GM19395 (cell line): ENCODE results near the gene IL17RB.

Experiments
- ATAC-seq: cut with Tn5 transposase; IDR thresholded peaks from one replicate; pipeline ENCODE4 v1.9.1; 2021; ENCODE audit warnings: mild to moderate bottlenecking, moderate library complexity; ENCODE audit not compliant: unreplicated experiment

IL17RB gene

GRCh38 chr3:53828581-53828980 is 17.8 kb upstream of the IL17RB start:
- no peak for ATAC-seq

DNA sequence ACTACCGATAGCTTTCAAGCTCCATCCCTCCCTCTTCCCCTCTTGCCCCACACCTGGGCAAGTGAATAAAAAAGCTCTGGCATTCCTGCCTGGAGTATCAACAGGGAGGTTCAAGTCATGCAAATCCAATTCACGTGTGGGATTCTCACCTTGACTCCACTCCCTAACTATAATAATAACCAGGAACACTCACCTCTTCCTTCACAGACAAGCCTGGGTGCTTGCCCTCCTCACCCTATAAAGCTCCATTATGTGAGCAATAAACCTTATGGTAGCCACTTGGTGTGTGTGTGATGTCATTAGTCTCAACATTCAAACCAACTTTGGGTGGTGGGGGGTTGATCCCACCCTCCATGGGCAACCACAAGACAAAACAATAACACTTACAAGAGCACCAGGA is 16.8 kb upstream of the IL17RB start:
- ATAC-seq: no peak

- ATAC-seq: no peak
Measured at GRCh38 chr3:53830944-53831343, 15.4 kb upstream of the IL17RB start.

DNA sequence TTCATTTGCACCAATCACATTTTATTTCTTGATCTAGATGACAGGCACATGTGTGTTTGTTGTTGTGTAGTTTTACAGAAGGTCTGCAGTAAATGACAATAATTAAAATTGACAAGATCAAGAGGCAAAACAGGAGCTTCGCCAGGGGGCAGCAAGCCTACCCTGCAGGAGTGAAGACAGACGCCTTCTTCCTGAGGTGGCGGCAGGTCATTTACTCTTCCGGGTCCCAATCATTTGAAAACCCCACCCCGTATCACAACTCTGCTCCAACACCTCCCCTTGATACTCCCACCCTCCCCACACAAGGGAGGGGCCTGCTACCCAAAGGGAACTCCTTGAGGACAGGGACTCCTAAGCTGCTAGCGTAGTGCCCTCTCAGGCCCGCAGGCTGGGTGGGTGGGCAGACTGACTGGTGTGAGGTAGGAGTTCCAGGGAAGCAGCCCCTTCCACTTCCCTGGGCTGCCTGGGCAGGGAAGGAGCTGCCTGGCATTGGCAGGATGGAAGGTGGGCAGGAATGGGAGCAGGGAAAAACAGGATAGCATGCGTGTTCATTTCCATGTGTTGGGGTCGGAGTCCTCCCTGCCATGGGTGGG is 13.2 kb upstream of the IL17RB start:
- no peak for ATAC-seq

DNA sequence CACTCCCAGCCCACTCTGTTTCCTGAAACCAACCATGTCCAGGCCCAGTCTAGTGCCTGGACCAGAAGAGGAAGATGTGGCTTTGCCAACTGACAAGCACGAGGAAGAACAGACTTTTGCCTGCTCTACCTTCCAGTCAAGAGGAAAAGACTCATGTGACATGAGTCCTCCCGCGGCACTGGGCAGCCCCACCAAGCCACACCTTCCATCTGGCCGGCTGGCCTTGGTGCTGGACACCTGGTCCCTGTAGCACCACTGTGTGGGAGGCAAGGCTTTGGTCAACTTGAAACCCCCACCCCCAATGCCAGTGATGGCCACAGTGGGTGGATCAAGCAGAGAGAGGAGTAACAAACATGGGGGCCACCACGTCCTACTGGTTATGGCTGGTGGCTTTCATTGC is 12.7 kb upstream of the IL17RB start:
- ATAC-seq: no peak

- no peak for ATAC-seq
Measured at GRCh38 chr3:53834429-53835095, 11.8 kb upstream of the IL17RB start.

DNA sequence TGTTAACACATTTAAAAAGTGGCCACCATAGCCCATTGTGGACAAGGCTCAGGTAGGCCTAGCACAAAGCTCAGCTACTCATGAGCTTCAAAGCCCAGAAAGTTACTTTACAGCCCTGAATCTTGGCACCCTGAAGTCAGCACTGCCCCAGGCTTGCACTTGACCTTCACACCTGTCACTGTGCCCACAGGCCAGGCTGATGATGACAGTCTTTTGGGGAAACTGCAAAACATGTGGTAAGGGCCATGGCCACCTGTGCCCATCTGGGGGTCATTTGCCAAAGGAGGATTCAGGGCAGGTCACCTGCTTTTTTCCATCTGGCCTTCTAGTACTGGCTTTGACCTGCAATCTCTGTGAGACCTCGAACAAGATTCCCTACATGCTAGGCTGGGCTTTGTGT is 11.1 kb upstream of the IL17RB start:
- no peak for ATAC-seq

DNA sequence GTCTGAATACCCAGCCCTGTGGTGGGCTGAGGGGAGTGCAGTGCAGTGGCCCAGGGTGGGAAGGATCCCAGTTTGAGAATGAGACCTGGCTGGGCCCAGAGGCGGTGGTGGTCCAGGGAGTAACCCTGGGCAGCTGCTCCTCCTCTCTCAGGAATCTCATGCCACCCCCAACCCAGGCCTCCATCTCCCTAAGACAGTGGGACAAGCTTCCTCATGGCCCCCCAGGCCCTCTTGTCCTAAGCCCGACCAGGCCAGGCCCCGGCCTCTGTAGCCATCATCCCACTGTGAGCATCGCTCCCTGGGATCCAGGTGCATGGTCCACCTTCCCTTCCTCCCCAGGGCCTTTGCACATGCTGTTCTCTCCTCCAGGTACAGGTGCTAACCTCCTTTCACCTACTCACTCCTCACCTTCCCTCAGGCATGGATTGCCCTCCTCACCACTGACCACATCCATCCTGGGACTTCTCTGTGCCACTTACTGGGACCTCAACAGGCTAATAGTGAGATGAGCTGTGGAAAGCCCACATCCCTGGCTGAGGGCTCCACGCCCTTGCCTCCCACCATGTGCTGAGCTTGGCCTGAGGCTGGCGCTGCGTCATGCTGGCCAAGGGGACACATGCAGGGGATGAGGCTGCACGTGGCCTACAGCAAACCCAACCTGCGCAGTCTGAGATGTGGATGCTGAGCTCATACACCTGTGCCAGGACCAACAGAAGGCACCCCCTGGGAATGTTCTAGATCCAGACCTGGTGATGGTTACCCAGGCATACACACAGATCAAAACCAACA is 10.1 kb upstream of the IL17RB start:
- no peak for ATAC-seq

DNA sequence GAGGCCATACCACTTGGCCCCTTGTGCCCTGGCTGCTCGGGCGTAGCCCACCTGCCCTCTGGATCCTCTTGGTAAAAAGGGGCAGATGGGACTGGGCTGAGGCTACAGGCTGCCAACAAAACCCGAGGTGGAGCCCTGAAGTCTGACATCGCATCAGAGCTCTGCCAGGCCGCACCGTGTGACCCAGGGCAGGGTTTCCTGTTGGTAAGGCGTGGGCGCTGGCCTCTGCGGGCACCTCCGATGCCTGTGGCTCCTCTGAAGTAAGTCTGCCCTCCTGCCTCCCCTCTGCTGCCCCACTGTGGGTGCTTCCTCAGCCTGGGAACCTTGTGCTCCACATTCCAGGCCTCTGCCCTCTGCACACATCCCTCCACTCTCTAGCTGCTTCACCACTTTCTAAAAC is 9.0 kb upstream of the IL17RB start:
- no peak for ATAC-seq

DNA sequence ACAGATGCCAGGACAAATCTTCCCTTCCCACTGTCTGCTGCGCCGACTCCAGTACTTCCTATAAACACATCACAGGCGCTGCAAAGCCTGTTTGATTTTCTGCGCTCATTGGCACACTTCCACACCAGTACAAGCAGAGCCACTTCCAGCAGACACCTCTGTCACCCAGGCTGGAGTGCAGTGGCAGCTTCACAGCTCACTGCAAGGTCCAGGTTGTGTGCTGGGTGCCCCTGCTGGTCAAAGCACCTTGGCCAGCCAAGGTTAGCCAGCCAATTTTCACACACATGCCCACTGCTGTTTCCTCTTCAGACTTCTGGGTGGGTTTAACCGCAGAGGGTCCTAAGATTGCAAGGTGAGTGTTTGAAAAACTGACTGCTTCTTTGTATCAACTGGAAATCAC is 5.1 kb upstream of the IL17RB start:
- ATAC-seq: no peak

- no peak for ATAC-seq
Measured at GRCh38 chr3:53842436-53843194, 3.8 kb upstream of the IL17RB start.

DNA sequence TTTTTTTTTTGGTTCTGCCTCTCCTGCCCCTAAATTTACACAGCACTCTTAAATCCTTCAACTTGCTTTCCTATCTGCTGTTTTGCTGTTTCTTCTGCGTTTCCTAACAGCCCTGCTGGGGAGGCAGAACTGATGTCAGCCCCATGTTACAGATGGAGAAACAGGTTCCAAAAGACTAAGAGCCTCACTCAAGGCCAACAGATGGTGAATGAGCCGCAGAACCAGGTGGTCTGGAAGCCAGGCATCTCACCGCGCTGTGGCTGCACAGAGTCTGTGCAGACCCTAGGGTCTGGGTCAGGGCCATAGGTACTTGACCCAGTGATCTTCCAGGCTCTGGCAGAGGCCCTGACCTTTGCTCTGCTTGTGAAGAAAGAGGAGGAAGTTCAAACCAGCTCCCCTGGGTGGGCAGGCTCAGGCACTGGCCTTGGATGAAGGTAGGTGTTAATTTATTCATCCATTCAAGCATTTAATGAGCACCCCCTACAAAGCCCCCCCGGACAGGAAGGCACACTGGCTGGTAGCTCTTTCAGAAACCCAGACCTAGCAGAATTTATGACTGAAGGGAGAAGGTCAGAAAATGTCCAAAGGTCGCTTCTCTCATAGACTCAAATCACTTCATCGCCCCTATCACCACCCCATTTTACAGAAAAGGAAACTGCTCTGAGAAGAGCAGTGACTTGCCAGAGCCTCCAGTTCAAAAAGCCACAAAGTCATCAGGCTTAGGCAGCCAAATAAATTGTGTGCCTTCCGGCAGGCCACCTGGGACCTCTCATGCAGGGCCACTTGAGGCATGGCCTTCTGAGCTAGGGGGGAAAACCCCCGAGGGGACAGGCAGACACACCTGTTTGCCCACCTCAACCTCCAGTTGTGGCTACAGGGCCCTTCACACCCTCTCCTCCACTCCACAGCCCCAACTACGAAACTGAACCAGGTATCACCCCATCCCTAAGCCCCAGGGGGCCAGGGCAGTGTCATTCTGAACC is 2.9 kb upstream of the IL17RB start:
- peak; percentile 48 for ATAC-seq

DNA sequence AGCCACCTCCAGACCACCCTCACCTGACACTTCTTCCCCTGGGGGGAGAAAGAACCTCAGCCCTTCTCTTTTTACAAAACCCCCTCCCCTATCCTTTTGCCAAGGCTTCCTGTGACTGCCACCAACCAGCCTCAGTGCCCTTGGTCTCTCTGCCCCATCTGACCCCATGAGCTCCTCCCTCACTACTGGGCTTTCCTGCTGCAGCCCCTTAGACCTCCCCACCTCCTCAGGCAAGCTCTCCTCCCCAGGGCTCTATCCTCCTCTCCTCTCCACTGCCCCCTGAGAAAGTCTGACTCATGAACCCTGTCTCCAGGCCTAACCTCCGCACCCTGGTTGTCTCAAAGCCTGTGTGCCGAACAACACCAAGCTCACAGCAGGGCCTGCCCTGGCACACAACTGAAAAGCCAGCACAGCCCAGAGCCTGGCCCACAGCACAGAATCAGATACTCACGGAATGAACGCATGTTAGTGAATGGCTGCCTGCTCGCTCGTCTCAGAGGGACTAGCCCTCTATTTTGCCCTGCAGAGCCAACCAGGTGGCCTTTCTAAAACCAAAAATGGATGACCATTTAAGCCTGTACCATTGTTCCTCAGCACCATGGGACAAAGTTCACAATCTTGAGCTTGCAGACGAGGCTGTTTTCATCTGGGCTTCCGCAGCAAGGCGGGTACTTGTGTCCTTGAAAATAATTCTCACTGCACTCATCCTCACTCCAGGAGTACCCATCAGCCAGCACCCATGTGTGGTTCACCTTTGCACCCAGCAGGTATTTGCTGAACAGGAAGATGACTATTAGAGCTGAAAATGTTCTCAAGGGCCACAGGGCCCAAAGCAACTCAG is 1.9 kb upstream of the IL17RB start:
- peak; percentile 0 for ATAC-seq

GRCh38 chr3:53845103-53845880 is 1.1 kb upstream of the IL17RB start:
- ATAC-seq: peak; percentile 22

GRCh38 chr3:53845881-53846133 is 561 bp upstream of the IL17RB start:
- ATAC-seq: no peak

DNA sequence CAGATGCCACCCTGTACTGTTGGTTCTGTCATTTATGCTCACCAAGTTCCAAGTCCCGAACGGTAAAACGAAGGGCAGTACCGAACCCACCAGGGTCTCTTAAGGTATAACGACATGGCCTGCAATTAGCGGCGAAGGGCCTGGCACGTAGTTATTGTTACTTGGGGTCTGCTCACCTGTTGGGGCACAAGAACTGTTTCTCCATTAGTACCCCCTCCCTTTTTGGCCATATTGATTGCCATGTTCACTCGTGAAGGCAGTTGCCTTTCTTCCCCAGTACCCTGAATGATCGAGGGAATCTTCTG is 435 bp downstream of the IL17RB start:
- ATAC-seq: no peak

- no peak for ATAC-seq
Measured at GRCh38 chr3:53849916-53850315, 3.5 kb downstream of the IL17RB start.

- no peak for ATAC-seq
Measured at GRCh38 chr3:53850895-53851294, 4.5 kb downstream of the IL17RB start.

DNA sequence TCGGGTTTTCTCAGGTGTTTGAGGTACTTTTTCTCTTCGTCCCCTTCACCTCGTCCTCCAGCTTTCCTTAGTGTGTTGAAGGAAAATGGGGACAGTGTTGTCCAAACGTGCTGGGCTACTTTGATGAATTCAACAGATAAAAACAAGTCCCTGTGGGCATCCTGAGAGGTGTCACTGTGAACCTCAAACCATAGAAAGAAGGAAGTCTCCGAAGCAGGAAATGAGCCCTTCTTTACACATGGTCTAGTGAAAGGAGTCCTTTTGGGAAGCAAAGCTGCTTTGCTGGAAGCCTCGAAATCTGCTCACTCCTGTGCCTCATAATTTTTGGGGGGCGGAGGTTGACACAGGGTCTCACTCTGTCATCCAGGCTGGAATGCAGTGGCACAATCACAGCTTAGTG is 10.6 kb downstream of the IL17RB start:
- ATAC-seq: peak; percentile 71
